WTC11 (cell line): Measurements from ENCODE around the gene DPF1. TPM values are rescaled to one million over a fixed set of nuclear protein-coding genes. Genes with fewer than 3 reads are reported as not detected.

Source experiments
- ATAC-seq: fragments of 200-7000 bp; cut with Tn5 transposase; 2 replicates; pipeline ENCODE4 v1.10.0; 2021; ENCODE audit warnings: mild to moderate bottlenecking, moderate library complexity
- CTCF ChIA-PET: fragments of 300-600 bp; sonication (Branson Sonifier 250); formaldehyde crosslinking; loops from one replicate; lab custom pipeline; 2021; ENCODE audit warnings: antibody characterized with exemption; lab: Charles Lee
- POLR2A ChIA-PET: fragments of 350-600 bp; sonication (Branson Sonifier 250); formaldehyde crosslinking; loops from one replicate; lab custom pipeline; 2021; ENCODE audit warnings: antibody characterized with exemption; lab: Charles Lee
- DNase-seq: peaks from one replicate; pipeline ENCODE4 v3.0.0; 2021; ENCODE audit warnings: low spot score
- H3K27ac Mint-ChIP-seq: 2 replicates; pipeline ENCODE4 v1.8.0; 2021; ENCODE audit warnings: mixed read lengths
- H3K27me3 Mint-ChIP-seq: 2 replicates; pipeline ENCODE4 v1.8.0; 2021; ENCODE audit warnings: low read depth, mild to moderate bottlenecking, moderate library complexity, mixed read lengths
- H3K36me3 Mint-ChIP-seq: 2 replicates; pipeline ENCODE4 v1.8.0; 2021; ENCODE audit warnings: mixed read lengths
- H3K4me1 Mint-ChIP-seq: 2 replicates; pipeline ENCODE4 v1.8.0; 2022; ENCODE audit warnings: mixed read lengths
- H3K4me3 Mint-ChIP-seq: 2 replicates; pipeline ENCODE4 v1.8.0; 2021; ENCODE audit warnings: mild to moderate bottlenecking, moderate library complexity, mixed read lengths
- H3K9me3 Mint-ChIP-seq: 2 replicates; pipeline ENCODE4 v1.8.0; 2021; ENCODE audit warnings: mixed read lengths
- GABPB1 ChIP-seq: sonication (generic); formaldehyde crosslinking; IDR thresholded peaks from 2 replicates; pipeline ENCODE4 v1.8.1; 2023; ENCODE audit warnings: mild to moderate bottlenecking, missing genetic modification reagents
- GTF2I ChIP-seq: fragments of 250-450 bp; sonication (Bioruptor Pico); conservative IDR thresholded peaks from 2 replicates; pipeline ENCODE4 v1.4.0; 2021; ENCODE audit warnings: mild to moderate bottlenecking
- NR1H2 ChIP-seq: sonication (generic); formaldehyde crosslinking; IDR thresholded peaks from 2 replicates; pipeline ENCODE4 v1.9.0; 2021; ENCODE audit warnings: mild to moderate bottlenecking, moderate library complexity, missing genetic modification reagents
- NR3C1 ChIP-seq: sonication (generic); formaldehyde crosslinking; conservative IDR thresholded peaks from 2 replicates; pipeline ENCODE4 v1.8.1; 2023; ENCODE audit warnings: low read depth, mild to moderate bottlenecking, missing genetic modification reagents
- PRRX2 ChIP-seq: fragments of 250-450 bp; sonication (Bioruptor Pico); IDR thresholded peaks from 2 replicates; pipeline ENCODE4 v1.8.0; 2021; ENCODE audit warnings: mild to moderate bottlenecking
- RELA ChIP-seq: sonication (generic); formaldehyde crosslinking; IDR thresholded peaks from 2 replicates; pipeline ENCODE4 v1.8.1; 2022; ENCODE audit warnings: missing genetic modification reagents, mild to moderate bottlenecking, borderline replicate concordance
- STAT6 ChIP-seq: sonication (generic); formaldehyde crosslinking; conservative IDR thresholded peaks from 2 replicates; pipeline ENCODE4 v1.8.1; 2023; ENCODE audit warnings: mild to moderate bottlenecking, low read depth, missing genetic modification reagents, moderate library complexity
- TEAD1 ChIP-seq: sonication (generic); formaldehyde crosslinking; IDR thresholded peaks from 2 replicates; pipeline ENCODE4 v1.8.0; 2022; ENCODE audit warnings: mild to moderate bottlenecking, missing genetic modification reagents
- ZBTB43 ChIP-seq: sonication (generic); formaldehyde crosslinking; IDR thresholded peaks from 2 replicates; pipeline ENCODE4 v1.8.1; 2023; ENCODE audit warnings: mild to moderate bottlenecking, missing genetic modification reagents
- ZNF263 ChIP-seq: sonication (generic); formaldehyde crosslinking; IDR thresholded peaks from 2 replicates; pipeline ENCODE4 v1.8.1; 2022; ENCODE audit warnings: low read depth, mild to moderate bottlenecking, moderate library complexity, missing genetic modification reagents
- ZNF512 ChIP-seq: sonication (generic); formaldehyde crosslinking; IDR thresholded peaks from 2 replicates; pipeline ENCODE4 v1.8.1; 2022; ENCODE audit warnings: missing genetic modification reagents, borderline replicate concordance
- ZNF532 ChIP-seq: fragments of 250-450 bp; sonication (Bioruptor Pico); IDR thresholded peaks from 2 replicates; pipeline ENCODE4 v1.9.0; 2021; ENCODE audit warnings: mild to moderate bottlenecking, borderline replicate concordance
- total RNA-seq: library from RNA; stranded (reverse); gene quantifications from 3 replicates; pipeline ENCODE4 v1.2.3, GENCODE V29; 2021
- TF ChIP-seq, protein P1 (sequence below): fragments of 200-600 bp; IDR thresholded peaks from 2 replicates; pipeline ENCODE4 v1.8.0; 2022; ENCODE audit warnings: antibody characterized with exemption
- TF ChIP-seq, protein P2 (sequence below): sonication (generic); formaldehyde crosslinking; IDR thresholded peaks from 2 replicates; pipeline ENCODE4 v1.8.0; 2023; ENCODE audit warnings: missing genetic modification reagents, mild to moderate bottlenecking, borderline replicate concordance
- TF ChIP-seq, protein P3 (sequence below): fragments of 250-450 bp; sonication (Bioruptor Pico); conservative IDR thresholded peaks from 2 replicates; pipeline ENCODE4 v1.9.0; 2021; ENCODE audit warnings: mild to moderate bottlenecking

Gene DPF1
- total RNA-seq, 1 experiment from 2014 or later: 6.8 TPM

DNA sequence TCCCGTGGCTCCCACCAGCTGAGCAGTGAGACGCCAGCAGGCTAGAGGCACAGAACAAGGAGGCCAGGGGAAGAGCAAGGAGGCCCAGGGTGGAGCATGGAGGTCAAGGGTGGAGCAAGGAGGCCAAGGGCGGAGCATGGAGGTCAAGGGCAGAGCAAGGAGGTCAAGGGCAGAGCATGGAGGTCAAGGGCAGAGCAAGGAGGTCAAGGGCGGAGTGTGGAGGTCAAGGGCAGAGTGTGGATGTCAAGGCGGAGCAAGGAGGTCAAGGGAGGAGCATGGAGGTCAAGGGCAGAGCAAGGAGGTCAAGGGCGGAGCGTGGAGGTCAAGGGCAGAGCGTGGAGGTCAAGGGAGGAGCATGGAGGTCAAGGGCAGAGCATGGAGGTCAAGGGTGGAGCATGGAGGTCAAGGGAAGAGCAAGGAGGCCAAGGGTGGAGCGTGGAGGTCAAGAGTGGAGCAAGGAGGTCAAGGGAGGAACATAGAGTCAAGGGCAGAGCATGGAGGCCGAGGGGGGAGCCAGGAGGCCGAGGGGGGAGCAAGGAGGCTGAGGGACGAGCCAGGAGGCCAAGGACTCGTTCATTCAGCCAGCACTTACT lies 27.7 kb downstream of the DPF1 start:
- CTCF ChIA-PET: interaction anchor here (0.7 kb wide), 1 partner anchor 13 kb away, joined by 5 read pairs; no protein-coding TSS in a partner anchor
- 0 out of 2 replicates have a peak, but pooled peaks cover 2% of the 10 kb centered on the region for H3K36me3 Mint-ChIP-seq
- DNase-seq: no peak
- H3K4me3 Mint-ChIP-seq: no peak overlapping the region
- peak overlapping the region; percentile 57 for H3K27ac Mint-ChIP-seq
- H3K9me3 Mint-ChIP-seq: no peaks in the 10 kb centered on the region
- POLR2A ChIA-PET: no interaction called here
- ATAC-seq: no peak
- no peaks in the 10 kb centered on the region for H3K27me3 Mint-ChIP-seq
- no peaks in the 10 kb centered on the region for H3K4me1 Mint-ChIP-seq
- TF ChIP-seq GABPB1: no peak
- no peak for TF ChIP-seq ZBTB43 (CRISPR knock-in tag)
- TF ChIP-seq PRRX2: no peak
- TF ChIP-seq, protein P1, sequence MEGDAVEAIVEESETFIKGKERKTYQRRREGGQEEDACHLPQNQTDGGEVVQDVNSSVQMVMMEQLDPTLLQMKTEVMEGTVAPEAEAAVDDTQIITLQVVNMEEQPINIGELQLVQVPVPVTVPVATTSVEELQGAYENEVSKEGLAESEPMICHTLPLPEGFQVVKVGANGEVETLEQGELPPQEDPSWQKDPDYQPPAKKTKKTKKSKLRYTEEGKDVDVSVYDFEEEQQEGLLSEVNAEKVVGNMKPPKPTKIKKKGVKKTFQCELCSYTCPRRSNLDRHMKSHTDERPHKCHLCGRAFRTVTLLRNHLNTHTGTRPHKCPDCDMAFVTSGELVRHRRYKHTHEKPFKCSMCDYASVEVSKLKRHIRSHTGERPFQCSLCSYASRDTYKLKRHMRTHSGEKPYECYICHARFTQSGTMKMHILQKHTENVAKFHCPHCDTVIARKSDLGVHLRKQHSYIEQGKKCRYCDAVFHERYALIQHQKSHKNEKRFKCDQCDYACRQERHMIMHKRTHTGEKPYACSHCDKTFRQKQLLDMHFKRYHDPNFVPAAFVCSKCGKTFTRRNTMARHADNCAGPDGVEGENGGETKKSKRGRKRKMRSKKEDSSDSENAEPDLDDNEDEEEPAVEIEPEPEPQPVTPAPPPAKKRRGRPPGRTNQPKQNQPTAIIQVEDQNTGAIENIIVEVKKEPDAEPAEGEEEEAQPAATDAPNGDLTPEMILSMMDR: no peak
- no peak for TF ChIP-seq RELA (CRISPR knock-in tag)
- TF ChIP-seq, protein P2, sequence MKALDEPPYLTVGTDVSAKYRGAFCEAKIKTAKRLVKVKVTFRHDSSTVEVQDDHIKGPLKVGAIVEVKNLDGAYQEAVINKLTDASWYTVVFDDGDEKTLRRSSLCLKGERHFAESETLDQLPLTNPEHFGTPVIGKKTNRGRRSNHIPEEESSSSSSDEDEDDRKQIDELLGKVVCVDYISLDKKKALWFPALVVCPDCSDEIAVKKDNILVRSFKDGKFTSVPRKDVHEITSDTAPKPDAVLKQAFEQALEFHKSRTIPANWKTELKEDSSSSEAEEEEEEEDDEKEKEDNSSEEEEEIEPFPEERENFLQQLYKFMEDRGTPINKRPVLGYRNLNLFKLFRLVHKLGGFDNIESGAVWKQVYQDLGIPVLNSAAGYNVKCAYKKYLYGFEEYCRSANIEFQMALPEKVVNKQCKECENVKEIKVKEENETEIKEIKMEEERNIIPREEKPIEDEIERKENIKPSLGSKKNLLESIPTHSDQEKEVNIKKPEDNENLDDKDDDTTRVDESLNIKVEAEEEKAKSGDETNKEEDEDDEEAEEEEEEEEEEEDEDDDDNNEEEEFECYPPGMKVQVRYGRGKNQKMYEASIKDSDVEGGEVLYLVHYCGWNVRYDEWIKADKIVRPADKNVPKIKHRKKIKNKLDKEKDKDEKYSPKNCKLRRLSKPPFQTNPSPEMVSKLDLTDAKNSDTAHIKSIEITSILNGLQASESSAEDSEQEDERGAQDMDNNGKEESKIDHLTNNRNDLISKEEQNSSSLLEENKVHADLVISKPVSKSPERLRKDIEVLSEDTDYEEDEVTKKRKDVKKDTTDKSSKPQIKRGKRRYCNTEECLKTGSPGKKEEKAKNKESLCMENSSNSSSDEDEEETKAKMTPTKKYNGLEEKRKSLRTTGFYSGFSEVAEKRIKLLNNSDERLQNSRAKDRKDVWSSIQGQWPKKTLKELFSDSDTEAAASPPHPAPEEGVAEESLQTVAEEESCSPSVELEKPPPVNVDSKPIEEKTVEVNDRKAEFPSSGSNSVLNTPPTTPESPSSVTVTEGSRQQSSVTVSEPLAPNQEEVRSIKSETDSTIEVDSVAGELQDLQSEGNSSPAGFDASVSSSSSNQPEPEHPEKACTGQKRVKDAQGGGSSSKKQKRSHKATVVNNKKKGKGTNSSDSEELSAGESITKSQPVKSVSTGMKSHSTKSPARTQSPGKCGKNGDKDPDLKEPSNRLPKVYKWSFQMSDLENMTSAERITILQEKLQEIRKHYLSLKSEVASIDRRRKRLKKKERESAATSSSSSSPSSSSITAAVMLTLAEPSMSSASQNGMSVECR (CRISPR knock-in tag): no peak
- no peak for TF ChIP-seq ZNF532 (CRISPR knock-in tag)

DNA sequence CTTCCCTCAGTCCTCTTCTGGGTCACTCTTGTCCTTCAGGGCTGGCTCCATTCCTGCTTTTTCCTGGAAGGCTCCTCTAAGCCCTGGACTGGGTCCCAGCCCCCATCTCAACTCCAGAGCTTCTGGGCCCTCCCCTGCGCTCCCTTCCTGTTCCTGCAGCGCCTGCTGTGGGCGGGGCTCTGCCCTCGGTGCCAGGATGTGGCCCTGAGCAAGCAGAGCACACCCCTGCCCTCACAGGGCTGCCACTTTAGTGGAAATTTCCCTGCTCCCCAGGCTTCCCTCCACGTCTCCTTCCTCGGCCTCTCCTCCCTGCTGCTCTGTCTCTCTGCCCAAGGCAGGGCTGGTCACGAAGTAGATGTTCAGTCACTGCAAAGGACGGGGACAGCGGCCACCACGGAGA lies 28.8 kb downstream of the DPF1 start:
- peak overlapping the region; percentile 34; the same call in 1 of the 2 replicates for H3K27ac Mint-ChIP-seq
- DNase-seq: no peak
- TF ChIP-seq TEAD1 (CRISPR knock-in tag) (no peak), NR1H2 (CRISPR knock-in tag) (no peak), ZNF512 (CRISPR knock-in tag) (no peak), STAT6 (CRISPR knock-in tag) (no peak), ZNF263 (CRISPR knock-in tag) (no peak), NR3C1 (CRISPR knock-in tag) (no peak), GTF2I (CRISPR knock-in tag) (no peak)
- TF ChIP-seq, protein P3, sequence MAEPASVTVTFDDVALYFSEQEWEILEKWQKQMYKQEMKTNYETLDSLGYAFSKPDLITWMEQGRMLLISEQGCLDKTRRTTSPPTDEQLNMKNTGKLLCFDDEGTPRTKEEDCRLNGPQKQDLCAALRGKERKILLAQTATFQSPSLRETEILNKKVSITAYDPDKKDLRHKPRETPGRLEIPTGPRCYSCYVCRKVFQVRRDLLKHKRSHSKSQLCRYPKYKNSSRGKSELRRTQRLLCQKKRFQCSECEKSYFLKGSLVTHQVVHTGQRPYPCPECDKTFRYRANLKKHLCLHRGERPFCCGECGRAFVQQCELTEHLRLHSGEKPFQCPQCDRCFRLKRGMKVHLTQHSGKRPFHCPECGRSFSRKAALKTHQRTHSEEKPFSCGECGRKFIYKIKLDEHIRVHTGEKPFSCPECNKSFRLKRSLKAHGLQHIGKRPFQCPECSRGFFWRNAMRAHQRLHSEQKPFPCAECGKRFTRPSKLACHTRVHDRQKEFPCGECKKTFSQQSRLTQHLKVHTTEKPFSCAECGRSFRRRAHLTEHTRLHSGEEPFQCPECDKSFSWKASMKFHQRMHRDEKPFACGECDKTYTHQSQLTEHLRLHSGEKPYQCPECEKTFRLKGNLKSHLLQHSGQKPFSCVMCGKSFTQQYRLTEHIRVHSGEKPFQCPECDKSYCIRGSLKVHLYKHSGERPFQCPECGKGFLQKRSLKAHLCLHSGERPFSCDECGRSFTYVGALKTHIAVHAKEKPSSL (CRISPR knock-in tag): no peak

More for the DNA sequence above, 28.8 kb downstream of the DPF1 start:
- no peaks in the 10 kb centered on the region for H3K9me3 Mint-ChIP-seq
- POLR2A ChIA-PET: no interaction called here
- CTCF ChIA-PET: interaction anchor here (3.0 kb wide), 1 partner anchor 52 kb away, joined by 17 read pairs; no protein-coding TSS in a partner anchor
- H3K36me3 Mint-ChIP-seq: 0 out of 2 replicates have a peak, but pooled peaks cover 2% of the 10 kb centered on the region
- no peak overlapping the region for H3K4me3 Mint-ChIP-seq
- no peak for ATAC-seq
- no peaks in the 10 kb centered on the region for H3K4me1 Mint-ChIP-seq
- no peaks in the 10 kb centered on the region for H3K27me3 Mint-ChIP-seq
